GM21360 (cell line): ENCODE data around the gene SYVN1.
A peak's percentile ranks its signal among the peaks of the same experiment; 100 is the strongest.
"Not testable (repeated sequence)": the region's sequence is repeated elsewhere in the genome, so short reads cannot be mapped to it uniquely, and the experiment has no call there.

Experiments
- ATAC-seq: cut with Tn5 transposase; IDR thresholded peaks from one replicate; pipeline ENCODE4 v1.9.1; 2021; ENCODE audit warnings: mild to moderate bottlenecking, moderate library complexity; ENCODE audit not compliant: unreplicated experiment

Gene SYVN1

DNA sequence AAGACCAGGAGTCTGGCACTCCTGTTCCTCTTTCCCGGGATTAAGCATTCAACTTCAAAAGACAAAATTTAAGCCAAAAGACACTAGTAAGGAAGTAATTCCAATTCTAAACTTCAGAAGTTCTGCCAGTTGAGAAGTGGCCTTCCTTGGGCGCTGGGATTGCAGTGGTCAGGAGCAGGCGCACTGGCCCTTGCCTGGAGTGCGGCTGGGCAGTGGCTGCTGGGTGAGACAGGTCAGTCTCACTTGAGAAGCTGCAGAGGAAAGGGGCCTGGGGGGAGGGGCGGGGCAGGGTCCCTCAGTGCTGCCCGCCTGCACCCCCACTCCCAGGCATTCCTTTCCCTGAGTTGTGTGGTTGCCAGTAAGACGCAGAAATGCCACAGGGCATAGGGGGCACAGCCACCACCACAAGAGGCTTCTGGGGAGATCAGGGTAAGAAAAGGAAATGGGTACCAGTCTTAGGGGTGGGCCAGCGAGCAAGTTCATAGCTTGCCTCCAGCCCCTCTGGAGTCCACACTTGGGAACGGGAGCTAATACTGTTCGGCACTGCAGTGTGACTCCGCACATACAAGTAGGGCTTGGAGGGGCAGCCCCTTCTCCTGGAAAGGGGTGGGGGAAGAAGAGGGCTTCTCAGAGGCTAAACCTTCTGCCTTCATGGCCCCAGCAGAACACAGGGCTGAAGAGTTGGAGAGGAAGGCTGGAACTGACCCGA, 6.7 kb downstream of the SYVN1 start:
- ATAC-seq = no peak

DNA sequence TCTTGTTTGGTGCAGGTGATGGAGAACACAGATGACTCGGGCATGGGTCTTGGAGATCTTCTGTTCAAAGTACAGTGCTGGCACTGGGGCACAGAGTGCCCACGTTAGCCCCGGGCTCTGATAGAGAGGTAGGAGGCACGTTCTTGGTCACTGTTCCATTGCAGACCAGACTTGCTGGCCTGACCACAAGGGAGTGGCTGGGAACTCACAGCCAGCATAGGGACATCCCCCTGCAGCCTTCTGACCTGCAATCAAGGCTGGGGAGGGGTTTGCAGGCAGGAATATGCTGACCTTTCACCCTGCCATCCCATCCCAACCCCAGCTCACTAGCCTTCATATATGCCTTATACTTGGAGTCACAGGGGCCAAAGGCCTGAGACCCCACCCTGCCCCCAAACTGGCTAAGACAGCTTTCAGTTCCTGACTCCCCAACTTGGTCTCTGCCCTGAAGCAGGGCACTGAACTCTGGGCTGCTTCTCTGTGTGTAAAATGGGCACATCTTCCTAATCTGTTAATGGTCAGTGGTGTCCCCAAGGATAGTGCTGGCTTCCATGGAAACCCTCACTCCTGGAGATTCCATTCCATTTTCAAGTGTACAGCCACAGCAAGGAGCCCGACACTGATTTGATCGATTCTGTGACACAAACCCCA, 7.6 kb downstream of the SYVN1 start:
- ATAC-seq = no peak

DNA sequence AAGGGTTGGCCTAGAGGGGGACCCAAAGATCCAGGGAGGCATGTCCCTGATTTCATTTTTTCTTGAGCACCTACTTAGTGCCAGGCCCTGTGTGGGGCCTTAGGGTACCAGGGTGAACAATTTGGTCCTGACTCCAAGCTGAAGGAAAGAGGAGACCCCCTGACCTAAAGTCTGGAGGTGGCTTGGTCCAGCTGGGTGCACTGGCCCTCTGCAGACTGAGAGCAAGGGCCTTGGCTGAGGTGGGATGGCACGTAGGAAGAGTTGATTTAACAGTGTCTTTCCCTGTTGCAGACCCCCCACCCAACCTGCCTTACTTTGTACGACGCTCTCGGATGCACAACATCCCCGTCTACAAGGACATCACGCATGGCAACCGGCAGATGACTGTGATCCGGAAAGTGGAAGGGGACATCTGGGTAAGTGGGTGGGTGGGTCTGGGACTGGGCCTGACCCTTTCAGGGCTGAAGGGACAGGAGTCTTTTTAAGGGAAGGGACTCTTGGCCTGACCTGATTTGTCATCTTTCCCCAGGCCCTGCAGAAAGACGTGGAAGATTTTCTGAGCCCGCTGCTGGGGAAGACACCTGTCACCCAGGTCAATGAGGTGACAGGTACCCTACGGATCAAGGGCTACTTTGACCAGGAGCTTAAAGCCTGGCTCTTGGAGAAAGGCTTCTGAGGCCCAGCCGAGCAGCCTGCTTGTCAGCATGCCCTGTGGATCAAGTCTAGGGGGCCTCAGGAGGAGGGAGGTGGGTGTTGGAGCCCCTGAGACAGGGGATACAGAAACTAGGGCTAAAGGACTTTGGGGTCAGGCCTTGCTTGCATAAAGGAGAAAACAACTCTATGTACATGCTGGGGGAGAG, 8.9 kb downstream of the SYVN1 start:
- no peak for ATAC-seq

DNA sequence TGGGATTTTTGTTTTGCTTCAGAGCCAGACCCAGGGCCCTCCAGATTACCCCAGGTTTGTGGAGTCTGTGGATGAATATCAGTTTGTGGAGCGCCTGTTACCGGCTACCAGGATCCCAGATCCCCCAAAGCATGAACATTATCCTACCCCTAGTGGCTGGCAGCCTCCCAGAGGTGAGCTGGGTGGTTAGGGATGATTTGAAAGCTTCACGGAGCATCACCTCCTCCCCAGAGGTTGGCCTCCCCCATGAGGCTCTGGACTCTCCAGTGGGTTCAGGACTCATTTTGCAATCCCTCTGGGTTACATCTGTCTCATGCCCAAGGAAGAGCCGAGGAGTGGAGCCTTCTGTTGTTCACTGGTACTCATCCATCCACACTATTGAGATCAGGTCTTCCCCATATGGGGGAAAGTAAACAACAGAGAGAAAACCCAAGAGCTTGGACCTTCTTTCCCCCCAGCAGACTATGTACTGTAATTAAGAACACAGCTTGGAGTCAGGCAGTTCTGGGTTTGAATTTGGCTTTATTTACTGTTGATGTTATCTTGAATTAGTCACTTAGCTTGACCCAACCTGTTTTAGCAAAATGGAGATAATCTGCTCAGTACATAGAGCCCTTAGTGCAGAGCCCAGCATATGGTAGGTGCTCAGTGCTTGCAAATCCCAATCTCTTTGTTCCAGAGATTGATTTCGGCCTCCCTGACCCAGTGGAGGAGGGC, 9.7 kb downstream of the SYVN1 start:
- ATAC-seq = no peak

DNA sequence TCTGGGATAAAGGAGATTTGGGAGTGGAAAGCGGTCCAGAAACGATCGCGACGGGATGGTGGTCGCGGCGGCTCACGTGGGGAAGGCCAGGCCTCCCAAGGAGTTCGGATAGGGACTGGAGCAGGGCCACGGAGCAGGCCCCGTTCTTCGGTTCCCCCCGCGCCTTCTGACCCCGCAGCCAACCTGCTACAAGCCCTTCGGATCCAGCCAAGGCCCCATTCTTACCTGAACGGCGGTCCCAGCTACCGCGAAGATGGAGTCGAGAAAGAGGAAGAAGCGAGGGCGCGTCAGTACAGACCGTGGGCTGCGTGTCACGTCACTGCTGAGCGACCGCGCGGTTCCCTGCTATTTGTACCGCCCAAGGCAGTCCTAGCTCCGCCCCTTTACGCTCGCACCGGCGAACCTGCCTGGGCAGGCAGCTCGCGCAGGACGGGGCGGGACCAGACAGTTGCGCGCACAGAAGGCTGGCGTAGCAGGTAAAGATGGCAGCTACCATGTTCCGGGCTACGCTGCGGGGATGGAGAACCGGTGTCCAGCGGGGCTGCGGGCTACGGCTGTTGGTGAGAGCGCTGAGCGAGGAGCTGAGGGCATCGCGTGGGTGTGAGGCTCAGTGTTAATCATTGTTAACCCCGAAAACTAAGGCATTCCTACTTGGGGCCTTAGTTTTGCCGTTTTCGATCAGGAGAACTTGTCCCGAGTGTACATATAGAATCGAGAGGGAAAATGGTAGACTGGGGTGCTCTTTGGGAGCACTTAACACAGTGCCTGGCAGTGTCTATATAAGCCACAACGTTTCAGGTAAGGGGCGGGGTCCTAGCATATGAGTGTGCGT, 12.2 kb downstream of the SYVN1 start, which contains the start of the genes FAU and MRPL49:
Gene FAU (minus strand): TSS at position 270 of the 832 bp plus-strand sequence. CDS start 321 bp downstream, outside the sequence.
Gene MRPL49 (plus strand): TSS at position 457 of the 832 bp plus-strand sequence. CDS start 26 bp downstream, at position 483.
- peak; percentile 46 for ATAC-seq

DNA sequence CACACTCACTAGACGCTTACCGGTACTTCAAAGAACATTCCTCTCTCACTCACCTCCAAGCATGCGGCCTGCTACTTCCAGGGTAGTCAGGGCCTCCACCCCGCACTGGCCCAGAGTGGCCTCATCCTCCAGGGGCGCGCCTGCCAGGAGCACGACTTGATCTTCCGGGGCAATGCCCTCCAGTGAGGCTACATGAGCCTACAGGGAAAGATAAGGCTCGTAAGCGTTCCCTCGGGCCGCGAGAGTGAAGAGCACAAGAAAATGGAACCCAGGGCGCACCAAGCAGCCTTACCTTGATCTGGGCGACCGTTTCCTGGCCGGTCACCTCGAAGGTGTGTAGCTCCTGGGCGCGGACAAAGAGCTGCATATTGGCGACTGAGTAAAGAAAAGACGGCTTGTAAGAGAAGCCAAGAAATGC, 12.9 kb downstream of the SYVN1 start:
- no peak for ATAC-seq

DNA sequence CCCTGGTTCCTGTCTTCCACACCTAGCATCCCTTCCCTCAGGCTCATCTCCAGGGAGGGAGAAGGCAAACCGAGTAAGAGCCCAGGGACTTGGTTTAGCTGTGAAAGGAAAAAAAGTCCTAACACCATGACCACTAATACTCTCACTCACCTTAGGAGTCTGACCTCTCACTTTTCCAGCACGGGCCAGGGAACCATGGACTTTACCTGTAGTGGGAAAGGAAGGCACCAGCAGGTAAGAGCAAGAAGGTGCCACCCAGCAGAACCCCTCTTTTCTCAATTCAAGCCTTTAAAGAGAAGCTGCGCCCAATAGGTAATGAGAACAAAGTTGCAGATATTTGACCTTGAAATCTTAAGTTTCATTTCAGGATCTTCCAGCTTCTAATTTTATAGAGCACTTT, 13.5 kb downstream of the SYVN1 start:
- no peak for ATAC-seq

DNA sequence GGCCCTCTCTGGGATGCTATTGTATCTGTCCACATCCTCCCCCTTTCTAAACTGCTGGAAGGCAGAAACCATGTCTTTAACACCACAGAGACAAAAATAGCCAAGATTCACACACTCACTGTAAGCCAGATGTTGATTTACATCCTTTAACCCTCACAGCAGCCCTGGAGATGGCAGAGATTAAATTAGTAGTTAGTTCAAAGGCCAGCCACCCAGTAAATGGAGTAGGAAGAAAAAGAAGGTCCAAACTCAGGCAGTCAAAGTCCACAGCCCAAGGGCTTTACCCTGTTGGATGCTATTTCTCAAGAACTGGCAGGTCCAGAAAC, 14.7 kb downstream of the SYVN1 start:
- ATAC-seq = no peak

DNA sequence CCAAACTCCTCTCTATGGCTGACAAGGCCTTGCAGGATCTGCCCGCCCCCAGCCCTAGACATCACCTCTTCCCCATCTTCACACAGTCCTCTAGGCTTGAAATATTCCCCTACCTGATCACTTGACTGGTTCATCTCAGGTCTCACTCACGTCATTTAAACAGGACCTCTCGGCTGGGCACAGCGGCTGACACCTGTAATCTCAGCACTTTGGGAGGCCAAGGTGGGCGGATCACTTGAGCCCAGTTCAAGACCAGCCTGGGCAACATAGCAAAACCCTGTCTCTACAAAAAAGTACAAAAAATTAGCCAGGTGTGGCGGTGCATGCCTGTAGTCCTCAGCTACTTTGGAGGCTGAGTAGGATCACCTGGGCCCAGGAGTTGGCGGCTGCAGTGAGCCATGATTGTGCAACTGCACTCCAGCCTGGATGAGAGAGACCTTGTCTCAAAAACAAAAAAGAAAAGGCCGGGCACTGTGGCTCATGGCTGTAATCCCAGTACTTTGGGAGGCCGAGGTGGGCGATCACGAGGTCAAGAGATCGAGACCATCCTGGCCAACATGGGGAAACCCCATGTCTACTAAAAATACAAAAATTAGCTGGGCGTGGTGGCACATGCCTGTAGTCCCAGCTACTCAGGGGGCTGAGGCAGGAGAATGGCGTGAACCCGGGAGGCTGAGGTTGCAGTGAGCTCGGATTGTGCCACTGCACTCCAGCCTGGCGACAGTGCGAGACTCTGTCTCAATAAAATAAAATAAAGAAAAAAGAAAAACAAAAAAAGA, 15.2 kb downstream of the SYVN1 start:
- not testable (repeated sequence) for ATAC-seq

DNA sequence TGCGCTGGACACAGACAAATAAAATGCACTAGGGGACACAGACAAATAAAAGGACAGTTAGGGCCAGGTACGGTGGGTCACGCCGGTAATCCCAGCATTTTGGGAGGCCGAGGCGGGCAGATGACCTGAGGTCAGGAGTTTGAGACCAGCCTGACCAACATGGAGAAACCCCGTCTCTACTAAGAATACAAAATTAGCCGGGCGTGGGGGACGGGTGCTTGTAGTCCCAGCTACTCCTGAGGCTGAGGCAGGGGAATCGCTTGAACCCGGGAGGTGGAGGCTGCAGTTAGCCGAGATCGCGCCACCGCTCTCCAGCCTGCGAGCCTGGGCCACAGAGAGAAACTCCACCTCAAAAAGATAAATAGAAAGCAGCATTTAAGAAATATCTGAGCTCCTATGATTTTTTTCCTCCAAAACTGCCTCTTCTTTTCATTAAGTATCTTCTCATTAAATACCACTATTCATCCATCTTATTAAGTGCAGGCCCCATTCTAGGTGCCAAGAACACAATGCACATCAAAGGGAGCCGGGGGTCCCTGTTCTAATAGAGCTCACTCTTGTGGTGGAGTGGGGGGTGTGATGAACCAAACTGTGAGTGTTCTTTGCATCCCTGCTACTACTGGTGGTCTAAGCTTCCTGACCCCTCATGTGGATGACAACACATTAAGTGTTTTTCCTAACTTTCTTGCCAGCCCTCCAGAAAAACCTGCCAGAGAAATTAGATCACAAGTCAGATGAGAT, 16.1 kb downstream of the SYVN1 start:
- no peak for ATAC-seq

DNA sequence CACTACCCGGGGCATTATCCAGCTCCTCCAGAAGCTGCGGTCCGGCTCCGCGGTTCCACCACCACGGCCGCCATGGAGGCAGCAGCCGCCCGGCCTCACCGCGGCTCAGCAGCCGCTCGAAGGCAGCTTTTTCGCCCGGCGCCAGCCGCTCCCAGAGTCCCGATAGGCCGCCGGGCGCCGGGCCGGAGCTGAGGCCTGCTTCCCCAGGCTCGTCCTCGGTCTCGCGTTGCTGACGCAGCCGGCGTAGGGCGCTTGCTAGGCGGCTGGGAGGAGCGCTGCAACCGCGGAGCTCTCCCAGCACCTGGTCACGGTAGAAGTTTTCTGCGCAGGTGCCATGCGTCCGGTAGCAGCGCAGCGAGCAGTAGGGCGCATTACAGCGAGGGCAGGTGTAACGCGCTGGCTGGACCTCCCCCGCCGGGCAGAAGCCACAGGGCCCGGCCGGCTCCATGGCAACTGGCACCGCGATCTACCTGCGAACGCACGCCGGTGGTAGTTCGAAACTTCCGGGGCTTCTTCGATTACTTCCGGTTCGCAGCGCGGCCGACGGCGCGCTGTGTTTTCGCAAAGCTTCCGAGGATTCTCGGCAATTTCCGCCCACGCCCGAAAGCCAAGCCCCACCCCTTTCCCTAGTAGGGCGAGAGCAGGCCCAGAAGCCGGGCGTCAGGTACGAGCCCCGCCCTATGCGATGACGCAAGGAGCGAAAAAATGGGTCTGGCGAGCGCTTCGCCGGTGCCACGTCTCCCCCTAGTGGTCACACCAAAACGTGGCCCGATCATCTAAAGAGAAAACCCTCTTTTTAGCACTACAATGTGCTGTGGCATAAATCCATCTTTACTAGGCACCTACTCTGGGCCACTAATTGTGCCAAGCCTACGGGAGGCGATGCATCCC, 16.9 kb downstream of the SYVN1 start, which contains the start of gene ZNHIT2:
Gene ZNHIT2 (minus strand): TSS at position 496 of the 891 bp plus-strand sequence. CDS start 48 bp downstream, at position 448.
- peak; percentile 61 for ATAC-seq

DNA sequence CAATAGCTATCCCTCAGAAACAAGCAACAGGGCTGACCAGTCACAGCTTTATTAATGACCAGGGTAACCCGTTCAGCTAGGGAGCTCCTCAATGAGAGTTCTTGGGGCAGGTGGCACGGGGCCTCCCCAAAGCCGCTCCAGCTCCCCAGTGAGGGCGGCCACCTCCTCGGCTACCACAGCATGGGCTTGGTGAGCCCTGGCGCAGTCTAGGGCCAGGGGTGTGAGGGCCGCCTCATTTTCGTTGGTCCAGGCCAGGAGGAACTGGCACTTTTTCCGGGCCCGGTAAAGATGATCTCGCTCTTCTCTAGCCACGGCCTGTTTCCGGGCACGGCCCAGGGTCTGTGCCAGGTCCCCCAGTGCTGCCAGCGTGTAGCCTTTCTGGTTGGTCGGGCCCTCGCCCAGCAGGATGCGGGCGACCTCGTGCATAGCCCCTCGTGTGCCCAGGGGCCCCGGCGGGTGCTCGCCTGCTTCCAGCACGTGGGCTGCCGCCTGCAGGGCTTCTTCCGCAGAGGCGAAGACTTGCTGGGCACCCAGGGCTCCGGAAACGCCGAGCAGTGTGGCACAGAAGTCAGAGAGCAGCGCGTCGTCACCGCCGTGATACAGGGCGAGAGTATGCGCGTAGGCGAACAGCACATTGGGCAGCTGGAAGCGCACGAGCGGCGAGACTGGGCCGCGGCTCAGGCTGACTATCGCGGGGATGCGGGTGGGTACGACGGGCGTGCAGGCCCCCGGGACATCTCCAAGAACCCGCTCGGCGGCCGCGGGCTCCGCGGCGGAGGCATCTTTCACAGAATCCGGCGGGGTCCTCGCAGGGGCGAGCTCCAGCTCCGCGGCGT, 17.7 kb downstream of the SYVN1 start:
- ATAC-seq = no peak

DNA sequence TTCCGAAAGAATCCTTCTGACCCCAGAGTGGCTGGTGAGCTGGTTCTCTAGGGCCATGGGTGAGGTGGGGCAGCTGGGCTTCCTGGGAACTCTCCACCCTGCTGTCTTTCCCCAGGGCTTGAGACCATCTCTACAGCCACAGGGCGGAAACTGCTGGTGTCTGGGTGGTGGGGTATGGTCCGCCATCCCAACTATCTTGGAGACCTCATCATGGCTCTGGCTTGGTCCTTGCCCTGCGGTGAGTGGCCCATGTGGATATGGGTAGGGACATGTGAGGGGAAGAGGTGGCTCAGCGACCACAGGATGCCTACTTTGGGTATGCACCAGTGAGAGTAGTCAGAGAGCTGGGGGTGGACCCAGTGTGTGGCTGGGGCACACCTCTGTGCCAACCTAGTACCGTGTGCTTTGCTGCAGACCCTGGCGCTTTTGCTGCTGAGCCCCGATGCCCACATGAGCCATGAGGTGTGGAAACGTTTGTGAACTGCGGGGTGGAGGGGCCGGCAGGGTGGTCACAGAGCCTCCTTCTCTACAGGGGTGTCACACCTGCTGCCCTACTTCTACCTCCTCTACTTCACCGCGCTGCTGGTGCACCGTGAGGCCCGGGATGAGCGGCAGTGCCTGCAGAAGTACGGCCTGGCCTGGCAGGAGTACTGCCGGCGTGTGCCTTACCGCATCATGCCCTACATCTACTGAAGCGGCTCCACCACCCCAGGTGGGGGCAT, 18.8 kb downstream of the SYVN1 start:
- ATAC-seq = no peak

DNA sequence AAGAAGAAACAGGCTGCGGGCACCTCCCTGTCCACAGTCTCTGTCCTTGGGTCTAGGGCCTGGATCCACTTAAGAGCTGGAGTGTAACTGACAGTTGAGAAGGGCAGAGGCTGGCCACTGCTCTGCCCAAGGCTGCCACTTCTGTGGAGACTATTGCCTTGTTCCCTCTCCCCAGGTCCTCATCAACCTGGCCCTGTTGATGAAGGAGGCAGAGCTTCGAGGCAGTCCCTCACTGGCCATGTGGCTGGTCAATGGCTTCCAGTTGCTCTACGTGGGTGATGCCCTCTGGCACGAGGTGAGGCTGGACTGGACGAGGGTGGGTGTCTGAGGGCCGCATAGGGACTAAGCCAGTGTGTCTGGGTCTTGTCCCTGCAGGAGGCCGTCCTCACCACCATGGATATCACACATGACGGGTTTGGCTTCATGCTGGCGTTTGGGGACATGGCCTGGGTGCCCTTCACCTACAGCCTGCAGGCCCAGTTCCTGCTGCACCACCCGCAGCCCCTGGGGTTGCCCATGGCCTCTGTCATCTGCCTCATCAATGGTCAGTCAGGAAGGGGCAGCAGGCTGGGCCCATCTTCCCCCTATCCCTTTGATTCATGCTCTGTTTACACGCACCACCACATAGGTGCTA, 19.7 kb downstream of the SYVN1 start:
- ATAC-seq = no peak

DNA sequence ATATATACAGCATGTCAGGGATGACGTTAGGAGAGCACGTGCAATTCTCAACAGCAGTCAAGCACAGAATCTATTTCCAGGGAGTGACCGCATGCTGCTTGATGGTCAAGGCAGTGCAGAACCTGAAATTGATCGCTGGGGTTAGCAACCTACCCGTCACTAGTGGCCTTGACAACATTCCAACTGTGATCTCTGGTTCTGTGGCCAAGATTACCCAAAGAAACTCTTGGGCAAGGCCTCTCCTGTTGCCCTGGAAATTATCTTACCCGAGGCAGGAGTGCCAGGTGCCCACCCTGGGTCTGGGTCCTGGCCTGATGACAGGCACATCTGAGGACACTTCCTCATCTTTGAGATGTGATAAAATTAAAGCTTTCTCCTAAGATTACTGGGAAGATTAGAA, 20.5 kb downstream of the SYVN1 start:
- no peak for ATAC-seq
